ENCODE measurements around the gene RIN2. TPM values are rescaled to one million over a fixed set of nuclear protein-coding genes. Genes with fewer than 3 reads are reported as not detected.
"Not testable (repeated sequence)": the region's sequence is repeated elsewhere in the genome, so short reads cannot be mapped to it uniquely, and the experiment has no call there.

RIN2 gene
- total RNA-seq, 1 donor: 55.7 TPM

DNA sequence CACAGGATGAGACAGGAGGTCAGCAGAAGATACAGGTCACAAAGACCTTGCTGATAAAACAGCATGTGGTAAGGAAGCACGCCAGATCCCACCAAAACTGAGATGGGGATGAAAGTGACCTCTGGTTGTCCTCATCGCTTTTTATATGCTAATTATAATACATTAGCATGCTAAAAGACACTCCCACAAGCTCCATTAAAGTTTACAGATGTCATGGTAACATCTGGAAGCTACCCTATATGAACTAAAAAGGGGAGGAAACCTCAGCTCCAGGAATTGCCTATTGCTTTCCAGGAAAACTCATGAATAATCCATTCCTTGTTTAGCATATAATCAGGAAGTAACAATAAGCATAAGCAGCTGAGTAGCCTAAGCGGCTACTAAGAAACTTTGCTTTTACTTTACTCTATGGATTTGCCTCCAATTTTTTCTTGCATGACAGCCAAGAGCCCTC, 8.4 kb upstream of the RIN2 start:
- Histone ChIP-seq H3K79me2 (ENCODE audit: insufficient read depth, low read length) (no peaks in the 10 kb centered on the region), H3K4me1 (ENCODE audit: insufficient read depth, low read length) (no peaks in the 10 kb centered on the region), H3K4me2 (ENCODE audit: insufficient read depth, low read length) (no peak overlapping the region), H2AFZ (ENCODE audit: low read length) (no peak overlapping the region), H3K27ac (ENCODE audit: low read depth, low read length) (no peak overlapping the region), H3K4me3 (ENCODE audit: insufficient read depth, low read length) (no peak overlapping the region), H3K36me3 (ENCODE audit: insufficient read depth, low read length) (no peaks in the 10 kb centered on the region), H3K9me3 (ENCODE audit: low read depth, low read length) (peaks cover 2% of the 10 kb centered on the region), H3K27me3 (ENCODE audit: insufficient read depth, low read length) (peaks cover 4% of the 10 kb centered on the region), H4K20me1 (ENCODE audit: insufficient read depth, low read length) (no peaks in the 10 kb centered on the region)
- no peak for DNase-seq (ENCODE audit: insufficient read length, low spot score, missing footprints)
- TF ChIP-seq CTCF (IDR thresholded peaks at IDR 0.05; ENCODE audit: extremely low read depth, low read depth, low read length): no peak

DNA sequence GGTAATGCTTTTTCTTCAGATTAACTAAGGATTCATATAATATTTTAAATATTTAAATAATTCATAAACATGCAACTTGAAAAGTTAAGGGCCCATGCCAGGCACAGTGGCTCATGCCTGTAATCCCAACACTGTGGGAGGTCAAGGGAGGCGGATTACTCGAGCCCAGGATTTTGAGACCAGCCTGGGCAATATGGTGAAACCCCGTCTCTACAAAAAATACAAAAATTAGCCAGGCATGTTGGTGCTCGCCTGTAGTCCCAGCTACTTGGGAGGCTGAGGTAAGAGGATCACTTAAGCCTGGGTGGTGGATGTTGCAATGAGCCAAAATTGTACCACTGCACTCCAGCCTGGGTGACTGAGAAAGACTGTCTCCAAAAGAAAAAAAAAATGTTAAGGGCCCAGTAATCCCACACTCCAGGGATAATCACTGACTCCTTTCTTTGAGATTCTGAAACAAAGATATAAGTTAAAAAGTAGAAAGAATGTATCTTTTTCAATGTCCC, 7.9 kb upstream of the RIN2 start:
- Histone ChIP-seq H3K4me1 (ENCODE audit: insufficient read depth, low read length) (no peaks in the 10 kb centered on the region), H3K4me3 (ENCODE audit: insufficient read depth, low read length) (no peak overlapping the region), H3K36me3 (ENCODE audit: insufficient read depth, low read length) (no peaks in the 10 kb centered on the region), H3K27me3 (ENCODE audit: insufficient read depth, low read length) (peaks cover 4% of the 10 kb centered on the region), H3K27ac (ENCODE audit: low read depth, low read length) (no peak overlapping the region), H3K4me2 (ENCODE audit: insufficient read depth, low read length) (no peak overlapping the region), H3K9me3 (ENCODE audit: low read depth, low read length) (peaks cover 2% of the 10 kb centered on the region), H4K20me1 (ENCODE audit: insufficient read depth, low read length) (no peaks in the 10 kb centered on the region), H2AFZ (ENCODE audit: low read length) (no peak overlapping the region), H3K79me2 (ENCODE audit: insufficient read depth, low read length) (no peaks in the 10 kb centered on the region)
- TF ChIP-seq CTCF (IDR thresholded peaks at IDR 0.05; ENCODE audit: extremely low read depth, low read depth, low read length): no peak
- DNase-seq (ENCODE audit: insufficient read length, low spot score, missing footprints): no peak

DNA sequence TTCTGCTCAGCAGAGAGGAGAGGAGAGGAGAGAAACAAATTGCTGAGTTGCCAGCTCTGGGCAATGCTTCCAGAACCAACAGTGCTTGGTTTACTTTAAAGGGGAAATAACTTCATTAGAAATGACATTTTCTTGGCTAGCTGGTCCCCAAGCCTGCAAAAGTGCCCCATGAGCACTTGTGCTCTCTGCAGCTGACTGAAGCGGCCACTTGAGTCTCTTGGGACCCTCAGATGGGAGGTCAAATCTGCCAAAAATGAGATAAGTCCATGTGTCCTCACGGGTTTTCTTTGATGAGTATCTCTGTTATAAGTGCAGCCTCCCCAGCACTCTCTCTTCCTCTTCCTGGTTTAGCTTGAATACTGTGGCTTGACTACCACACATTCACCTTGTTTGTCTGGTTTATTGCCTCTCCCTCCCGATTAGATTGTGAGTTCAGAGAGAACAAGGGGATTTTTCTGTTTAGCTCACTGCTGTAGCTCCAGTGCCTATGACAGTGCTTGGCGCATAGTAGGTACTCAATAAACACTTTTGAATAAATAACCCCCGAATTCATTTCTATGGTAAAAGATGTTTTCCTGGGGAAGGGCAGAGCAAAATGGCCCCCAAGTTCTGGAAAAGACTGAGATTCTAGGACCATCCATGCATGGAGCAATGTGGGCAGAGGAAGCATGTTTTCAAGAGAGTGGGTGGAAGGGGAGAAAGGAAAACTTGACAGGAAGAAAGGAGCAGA, 7.0 kb upstream of the RIN2 start:
- no peak overlapping the region for H3K4me2 ChIP-seq (ENCODE audit: insufficient read depth, low read length)
- TF ChIP-seq CTCF (IDR thresholded peaks at IDR 0.05; ENCODE audit: extremely low read depth, low read depth, low read length): no peak
- no peaks in the 10 kb centered on the region for H3K36me3 ChIP-seq (ENCODE audit: insufficient read depth, low read length)
- no peak overlapping the region for H2AFZ ChIP-seq (ENCODE audit: low read length)
- DNase-seq (ENCODE audit: insufficient read length, low spot score, missing footprints): no peak
- H3K4me1 ChIP-seq (ENCODE audit: insufficient read depth, low read length): no peaks in the 10 kb centered on the region
- no peak overlapping the region for H3K4me3 ChIP-seq (ENCODE audit: insufficient read depth, low read length)
- no peaks in the 10 kb centered on the region for H3K79me2 ChIP-seq (ENCODE audit: insufficient read depth, low read length)
- no peaks in the 10 kb centered on the region for H4K20me1 ChIP-seq (ENCODE audit: insufficient read depth, low read length)
- H3K27ac ChIP-seq (ENCODE audit: low read depth, low read length): no peak overlapping the region
- no peaks in the 10 kb centered on the region for H3K9me3 ChIP-seq (ENCODE audit: low read depth, low read length)
- peaks cover 4% of the 10 kb centered on the region for H3K27me3 ChIP-seq (ENCODE audit: insufficient read depth, low read length)

- DNase-seq (ENCODE audit: insufficient read length, low spot score, missing footprints); H4K20me1 ChIP-seq (ENCODE audit: insufficient read depth, low read length); H3K9me3 ChIP-seq (ENCODE audit: low read depth, low read length); H3K4me2 ChIP-seq (ENCODE audit: insufficient read depth, low read length); H3K36me3 ChIP-seq (ENCODE audit: insufficient read depth, low read length); H3K27ac ChIP-seq (ENCODE audit: low read depth, low read length); H2AFZ ChIP-seq (ENCODE audit: low read length); H3K79me2 ChIP-seq (ENCODE audit: insufficient read depth, low read length); H3K27me3 ChIP-seq (ENCODE audit: insufficient read depth, low read length); H3K4me3 ChIP-seq (ENCODE audit: insufficient read depth, low read length): not testable (repeated sequence)
- H3K4me1 ChIP-seq (ENCODE audit: insufficient read depth, low read length): peaks cover 14% of the 10 kb centered on the region
Measured at GRCh38 chr20:19754201-19754600, 3.9 kb upstream of the RIN2 start.
